ENCODE data around the gene HS6ST3.

DNA sequence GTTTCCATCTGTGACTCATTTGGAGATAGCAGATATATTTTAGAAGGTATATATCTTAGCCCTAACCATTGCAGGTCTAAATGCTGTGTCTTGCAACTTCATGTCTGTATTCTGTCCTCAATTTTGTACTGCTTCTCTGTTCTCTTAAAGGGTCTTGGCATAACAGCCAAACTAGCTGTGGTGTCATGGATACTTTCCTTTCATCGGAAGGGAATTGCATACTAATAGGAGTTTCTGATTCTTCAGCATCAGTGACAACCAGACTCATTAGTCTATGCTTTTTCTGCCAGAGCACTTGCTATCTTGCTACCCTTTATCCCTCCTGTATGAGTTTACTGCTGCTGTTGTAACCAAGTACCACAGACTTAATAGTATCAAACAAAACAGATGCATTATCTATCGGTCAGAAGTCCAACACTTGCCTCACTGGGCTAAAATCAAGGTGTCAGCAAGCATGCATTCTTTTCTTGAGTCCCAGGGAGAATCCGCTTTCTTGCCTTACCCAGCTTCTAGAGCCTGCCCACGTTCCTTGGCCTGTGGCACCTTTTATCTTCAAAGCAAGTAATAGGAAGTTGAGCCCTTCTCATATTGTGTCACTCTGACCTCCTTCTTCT lies 253.1 kb downstream of the HS6ST3 start:
- TF ChIP-seq ZBTB7A (IDR thresholded peaks at IDR 0.05; ENCODE audit: low read depth), result no peak
- no peak for TF ChIP-seq CREB1 (IDR thresholded peaks at IDR 0.05; ENCODE audit: low read depth)
- TF ChIP-seq, protein P1, sequence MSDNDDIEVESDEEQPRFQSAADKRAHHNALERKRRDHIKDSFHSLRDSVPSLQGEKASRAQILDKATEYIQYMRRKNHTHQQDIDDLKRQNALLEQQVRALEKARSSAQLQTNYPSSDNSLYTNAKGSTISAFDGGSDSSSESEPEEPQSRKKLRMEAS (IDR thresholded peaks at IDR 0.05), result no peak
- no peak for TF ChIP-seq TCF12 (IDR thresholded peaks at IDR 0.05; ENCODE audit: low read depth)
- TF ChIP-seq TAF1 (IDR thresholded peaks at IDR 0.05; ENCODE audit: low read depth), result no peak
- TF ChIP-seq RAD21 (IDR thresholded peaks at IDR 0.05; ENCODE audit: low read depth), result no peak
- TF ChIP-seq EGR1 (IDR thresholded peaks at IDR 0.05), result no peak
- TF ChIP-seq CEBPB (IDR thresholded peaks at IDR 0.05), result no peak
- no peak for TF ChIP-seq YY1 (IDR thresholded peaks at IDR 0.05; ENCODE audit: low read depth)
- no peak for TF ChIP-seq NFIC (IDR thresholded peaks at IDR 0.05)
- TF ChIP-seq, protein P2, sequence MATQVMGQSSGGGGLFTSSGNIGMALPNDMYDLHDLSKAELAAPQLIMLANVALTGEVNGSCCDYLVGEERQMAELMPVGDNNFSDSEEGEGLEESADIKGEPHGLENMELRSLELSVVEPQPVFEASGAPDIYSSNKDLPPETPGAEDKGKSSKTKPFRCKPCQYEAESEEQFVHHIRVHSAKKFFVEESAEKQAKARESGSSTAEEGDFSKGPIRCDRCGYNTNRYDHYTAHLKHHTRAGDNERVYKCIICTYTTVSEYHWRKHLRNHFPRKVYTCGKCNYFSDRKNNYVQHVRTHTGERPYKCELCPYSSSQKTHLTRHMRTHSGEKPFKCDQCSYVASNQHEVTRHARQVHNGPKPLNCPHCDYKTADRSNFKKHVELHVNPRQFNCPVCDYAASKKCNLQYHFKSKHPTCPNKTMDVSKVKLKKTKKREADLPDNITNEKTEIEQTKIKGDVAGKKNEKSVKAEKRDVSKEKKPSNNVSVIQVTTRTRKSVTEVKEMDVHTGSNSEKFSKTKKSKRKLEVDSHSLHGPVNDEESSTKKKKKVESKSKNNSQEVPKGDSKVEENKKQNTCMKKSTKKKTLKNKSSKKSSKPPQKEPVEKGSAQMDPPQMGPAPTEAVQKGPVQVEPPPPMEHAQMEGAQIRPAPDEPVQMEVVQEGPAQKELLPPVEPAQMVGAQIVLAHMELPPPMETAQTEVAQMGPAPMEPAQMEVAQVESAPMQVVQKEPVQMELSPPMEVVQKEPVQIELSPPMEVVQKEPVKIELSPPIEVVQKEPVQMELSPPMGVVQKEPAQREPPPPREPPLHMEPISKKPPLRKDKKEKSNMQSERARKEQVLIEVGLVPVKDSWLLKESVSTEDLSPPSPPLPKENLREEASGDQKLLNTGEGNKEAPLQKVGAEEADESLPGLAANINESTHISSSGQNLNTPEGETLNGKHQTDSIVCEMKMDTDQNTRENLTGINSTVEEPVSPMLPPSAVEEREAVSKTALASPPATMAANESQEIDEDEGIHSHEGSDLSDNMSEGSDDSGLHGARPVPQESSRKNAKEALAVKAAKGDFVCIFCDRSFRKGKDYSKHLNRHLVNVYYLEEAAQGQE (IDR thresholded peaks at IDR 0.05; ENCODE audit: low read depth), result no peak
- no peak for TF ChIP-seq EP300 (IDR thresholded peaks at IDR 0.05; ENCODE audit: borderline replicate concordance)
- no peak for TF ChIP-seq FOXM1 (IDR thresholded peaks at IDR 0.05; ENCODE audit: borderline replicate concordance, low read depth)
- no peak for TF ChIP-seq TEAD4 (IDR thresholded peaks at IDR 0.05)
